Panc1 (cell line): ENCODE results near the gene ROBO2. TPM values are rescaled to one million over a fixed set of nuclear protein-coding genes. Genes with fewer than 3 reads are reported as not detected.

Experiments
- ATAC-seq: fragments of 200-7000 bp; cut with Tn5 transposase; 2 replicates; pipeline ENCODE4 v1.9.1; 2020; ENCODE audit warnings: mild to moderate bottlenecking, moderate library complexity
- BruUV-seq: library from RNA; stranded (reverse); fragments of 400-500 nt; replicated peaks from 2 replicates; lab custom pipeline; 2021; lab: Mats Ljungman, UMichigan
- CTCF ChIA-PET: fragments of 300-600 bp; sonication (Branson Sonifier 250); formaldehyde crosslinking; loops from one replicate; lab custom pipeline; 2022; ENCODE audit warnings: antibody characterized with exemption; lab: Charles Lee
- POLR2A ChIA-PET: fragments of 300-600 bp; sonication (Branson Sonifier 250); formaldehyde crosslinking; loops from one replicate; lab custom pipeline; 2022; ENCODE audit warnings: antibody characterized with exemption; lab: Charles Lee
- DNase-seq: peaks from one replicate; pipeline ENCODE4 v3.0.0-alpha.2; 2010; ENCODE audit warnings: low read depth, low spot score
- H3K27ac ChIP-seq: 2 replicates; pipeline ENCODE4 v1.5.1; 2011; ENCODE audit warnings: mild to moderate bottlenecking, low read length, inconsistent platforms
- H3K27me3 ChIP-seq: fragments of 200-500 bp; sonication (Bioruptor generic); 2 replicates; pipeline ENCODE4 v1.6.0; 2014; ENCODE audit warnings: low read length, inconsistent platforms; ENCODE audit not compliant: control insufficient read depth, insufficient read depth
- H3K36me3 ChIP-seq: fragments of 200-500 bp; sonication (Bioruptor generic); 2 replicates; pipeline ENCODE4 v1.5.1; 2014; ENCODE audit warnings: inconsistent platforms, mild to moderate bottlenecking, low read length, moderate library complexity; ENCODE audit not compliant: control insufficient read depth, insufficient read depth
- H3K4me1 ChIP-seq: 2 replicates; pipeline ENCODE4 v1.5.1; 2011; ENCODE audit warnings: inconsistent platforms, mild to moderate bottlenecking, low read length, moderate library complexity; ENCODE audit not compliant: control insufficient read depth, insufficient read depth
- H3K4me3 ChIP-seq, 2 experiments: 2 replicates each; pipeline ENCODE4 v1.5.1; 2011 to 2012; ENCODE audit warnings: low read depth in 2 of 2, low read length in 2 of 2, mild to moderate bottlenecking in 2 of 2, inconsistent platforms in 1 of 2, moderate library complexity in 1 of 2
- H3K9me3 ChIP-seq: fragments of 200-500 bp; sonication (Bioruptor generic); 2 replicates; pipeline ENCODE4 v1.5.1; 2014; ENCODE audit warnings: low read depth, mild to moderate bottlenecking, inconsistent platforms, low read length, moderate library complexity; ENCODE audit not compliant: control insufficient read depth, insufficient read depth
- POLR2AphosphoS5 ChIP-seq: IDR thresholded peaks from 2 replicates; pipeline ENCODE4 v1.6.1; 2012; ENCODE audit warnings: mild to moderate bottlenecking, low read depth, low read length, moderate library complexity
- SIN3A ChIP-seq: IDR thresholded peaks from 2 replicates; pipeline ENCODE4 v1.6.1; 2012; ENCODE audit warnings: low read depth, mild to moderate bottlenecking, low read length, moderate library complexity, borderline replicate concordance; ENCODE audit not compliant: insufficient read depth
- TCF7L2 ChIP-seq: IDR thresholded peaks from 2 replicates; pipeline ENCODE4 v1.6.1; 2011; ENCODE audit warnings: mild to moderate bottlenecking, low read depth, low read length, inconsistent platforms
- in situ Hi-C: cut with HindIII; loops from 2 replicates; pipeline ENCODE4 v1.10.0; 2016; ENCODE audit warnings: low sequenced_read_pairs, low pct_unique_long_range_greater_than_20kb
- intact Hi-C: fragments of 100-400 bp; cut with micrococcal nuclease; formaldehyde crosslinking; loops from one replicate; pipeline ENCODE4 v1.10.0; 2022; ENCODE audit not compliant: unreplicated experiment
- total RNA-seq: library from RNA; stranded (reverse); gene quantifications from one replicate; pipeline ENCODE4 v1.2.1, GENCODE V29; 2021; ENCODE audit not compliant: unreplicated experiment
- TF ChIP-seq, protein P1 (sequence below), 2 experiments: IDR thresholded peaks; 2 replicates each; pipeline ENCODE4 v1.6.1; 2011 to 2012; ENCODE audit warnings: low read depth in 2 of 2, control low read depth in 1 of 2, low read length in 1 of 2, mild to moderate bottlenecking in 1 of 2, moderate library complexity in 1 of 2; ENCODE audit not compliant: insufficient read depth in 1 of 2
- TF ChIP-seq, protein P2 (sequence below): fragments of 450-650 bp; IDR thresholded peaks from 2 replicates; pipeline ENCODE4 v1.5.1; 2017; ENCODE audit warnings: mild to moderate bottlenecking

The ROBO2 gene
- total RNA-seq, 1 experiment from 2014 or later = 1.3 TPM

DNA sequence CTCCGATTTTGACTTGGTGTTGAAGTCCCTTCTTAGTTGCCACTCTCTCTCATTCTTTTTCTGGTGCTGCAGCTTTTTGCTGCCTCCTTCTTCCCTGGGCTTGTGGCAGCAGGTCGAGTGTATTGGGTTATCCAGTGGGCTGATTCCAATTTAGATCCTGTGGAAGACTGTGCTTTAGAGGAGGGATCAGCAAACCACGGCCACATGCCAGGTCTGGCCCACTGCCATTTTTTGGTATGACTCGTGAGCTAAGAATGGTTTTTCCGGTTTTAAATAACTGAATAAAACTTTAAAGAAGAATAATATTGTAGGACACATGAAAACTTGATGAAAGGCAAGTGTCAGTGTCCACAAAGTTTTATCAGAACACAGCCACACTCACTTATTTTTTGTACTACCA is 330.5 kb downstream of the ROBO2 start:
- no peak for ATAC-seq
- BruUV-seq = no TSS peak
- in situ Hi-C loops = no loop called here

DNA sequence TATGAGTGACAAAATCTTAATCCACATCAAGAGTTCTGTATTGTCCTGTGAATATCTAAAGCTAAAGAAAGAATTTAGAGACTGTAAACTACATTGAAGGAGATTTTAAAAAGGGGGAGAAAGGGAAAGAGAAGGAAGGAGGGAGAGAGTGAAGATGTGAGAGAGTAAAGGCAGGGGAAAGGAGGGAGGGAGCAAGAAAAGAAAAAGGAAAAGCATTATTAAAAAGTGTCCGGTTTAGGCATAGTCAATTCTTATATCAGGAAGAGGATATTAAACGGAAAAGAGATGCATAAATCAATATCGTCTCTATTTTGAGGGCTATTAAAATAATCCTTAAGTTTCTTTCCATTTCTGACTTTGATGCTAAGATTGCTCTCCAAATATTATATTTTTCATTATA is 332.1 kb downstream of the ROBO2 start:
- ChIA-PET CTCF (no interaction called here), POLR2A (no interaction called here)
- Histone ChIP-seq H3K27ac (no peak overlapping the region), H3K36me3 (no peaks in the 10 kb centered on the region), H3K4me1 (no peaks in the 10 kb centered on the region), H3K4me3 (no peak overlapping the region), H3K9me3 (no peaks in the 10 kb centered on the region), H3K27me3 (no peaks in the 10 kb centered on the region)
- ATAC-seq (no peak), DNase-seq (no peak)
- intact Hi-C loops (no loop called here), in situ Hi-C loops (no loop called here)
- TF ChIP-seq SIN3A (no peak), TCF7L2 (no peak), POLR2AphosphoS5 (no peak)
- TF ChIP-seq, protein P1, sequence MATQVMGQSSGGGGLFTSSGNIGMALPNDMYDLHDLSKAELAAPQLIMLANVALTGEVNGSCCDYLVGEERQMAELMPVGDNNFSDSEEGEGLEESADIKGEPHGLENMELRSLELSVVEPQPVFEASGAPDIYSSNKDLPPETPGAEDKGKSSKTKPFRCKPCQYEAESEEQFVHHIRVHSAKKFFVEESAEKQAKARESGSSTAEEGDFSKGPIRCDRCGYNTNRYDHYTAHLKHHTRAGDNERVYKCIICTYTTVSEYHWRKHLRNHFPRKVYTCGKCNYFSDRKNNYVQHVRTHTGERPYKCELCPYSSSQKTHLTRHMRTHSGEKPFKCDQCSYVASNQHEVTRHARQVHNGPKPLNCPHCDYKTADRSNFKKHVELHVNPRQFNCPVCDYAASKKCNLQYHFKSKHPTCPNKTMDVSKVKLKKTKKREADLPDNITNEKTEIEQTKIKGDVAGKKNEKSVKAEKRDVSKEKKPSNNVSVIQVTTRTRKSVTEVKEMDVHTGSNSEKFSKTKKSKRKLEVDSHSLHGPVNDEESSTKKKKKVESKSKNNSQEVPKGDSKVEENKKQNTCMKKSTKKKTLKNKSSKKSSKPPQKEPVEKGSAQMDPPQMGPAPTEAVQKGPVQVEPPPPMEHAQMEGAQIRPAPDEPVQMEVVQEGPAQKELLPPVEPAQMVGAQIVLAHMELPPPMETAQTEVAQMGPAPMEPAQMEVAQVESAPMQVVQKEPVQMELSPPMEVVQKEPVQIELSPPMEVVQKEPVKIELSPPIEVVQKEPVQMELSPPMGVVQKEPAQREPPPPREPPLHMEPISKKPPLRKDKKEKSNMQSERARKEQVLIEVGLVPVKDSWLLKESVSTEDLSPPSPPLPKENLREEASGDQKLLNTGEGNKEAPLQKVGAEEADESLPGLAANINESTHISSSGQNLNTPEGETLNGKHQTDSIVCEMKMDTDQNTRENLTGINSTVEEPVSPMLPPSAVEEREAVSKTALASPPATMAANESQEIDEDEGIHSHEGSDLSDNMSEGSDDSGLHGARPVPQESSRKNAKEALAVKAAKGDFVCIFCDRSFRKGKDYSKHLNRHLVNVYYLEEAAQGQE (IDR thresholded peaks at IDR 0.05; ENCODE audit: insufficient read depth in 1 of 2, low read depth in 2 of 2, low read length in 1 of 2) = no peak
- TF ChIP-seq, protein P2, sequence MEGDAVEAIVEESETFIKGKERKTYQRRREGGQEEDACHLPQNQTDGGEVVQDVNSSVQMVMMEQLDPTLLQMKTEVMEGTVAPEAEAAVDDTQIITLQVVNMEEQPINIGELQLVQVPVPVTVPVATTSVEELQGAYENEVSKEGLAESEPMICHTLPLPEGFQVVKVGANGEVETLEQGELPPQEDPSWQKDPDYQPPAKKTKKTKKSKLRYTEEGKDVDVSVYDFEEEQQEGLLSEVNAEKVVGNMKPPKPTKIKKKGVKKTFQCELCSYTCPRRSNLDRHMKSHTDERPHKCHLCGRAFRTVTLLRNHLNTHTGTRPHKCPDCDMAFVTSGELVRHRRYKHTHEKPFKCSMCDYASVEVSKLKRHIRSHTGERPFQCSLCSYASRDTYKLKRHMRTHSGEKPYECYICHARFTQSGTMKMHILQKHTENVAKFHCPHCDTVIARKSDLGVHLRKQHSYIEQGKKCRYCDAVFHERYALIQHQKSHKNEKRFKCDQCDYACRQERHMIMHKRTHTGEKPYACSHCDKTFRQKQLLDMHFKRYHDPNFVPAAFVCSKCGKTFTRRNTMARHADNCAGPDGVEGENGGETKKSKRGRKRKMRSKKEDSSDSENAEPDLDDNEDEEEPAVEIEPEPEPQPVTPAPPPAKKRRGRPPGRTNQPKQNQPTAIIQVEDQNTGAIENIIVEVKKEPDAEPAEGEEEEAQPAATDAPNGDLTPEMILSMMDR = no peak
- BruUV-seq = no TSS peak

More for the DNA sequence above, 330.5 kb downstream of the ROBO2 start:
- POLR2A ChIA-PET = no interaction called here
- TF ChIP-seq POLR2AphosphoS5 (no peak), TCF7L2 (no peak), SIN3A (no peak)
- TF ChIP-seq, protein P2 = no peak
- TF ChIP-seq, protein P1 (IDR thresholded peaks at IDR 0.05; ENCODE audit: insufficient read depth in 1 of 2, low read depth in 2 of 2, low read length in 1 of 2) = no peak
- Histone ChIP-seq H3K4me3 (no peak overlapping the region), H3K27ac (no peak overlapping the region), H3K36me3 (no peaks in the 10 kb centered on the region), H3K9me3 (no peaks in the 10 kb centered on the region), H3K27me3 (no peaks in the 10 kb centered on the region), H3K4me1 (no peaks in the 10 kb centered on the region)
- intact Hi-C loops = no loop called here
- DNase-seq = no peak
- CTCF ChIA-PET = no interaction called here
